Stimulated activated CD4-positive, alpha-beta T cell treated with anti-CD3 and anti-CD28 coated beads, TNF-alpha, amount 100 ng/mL, for 48 hours (primary cell): Measurements from ENCODE around the gene RANBP9.

Source experiments
- DNase-seq, 3 donors: peaks; one replicate each; pipeline ENCODE4 v3.0.0-alpha.2; 2020; ENCODE audit warnings: low read depth in 3 of 3

The RANBP9 gene

DNA sequence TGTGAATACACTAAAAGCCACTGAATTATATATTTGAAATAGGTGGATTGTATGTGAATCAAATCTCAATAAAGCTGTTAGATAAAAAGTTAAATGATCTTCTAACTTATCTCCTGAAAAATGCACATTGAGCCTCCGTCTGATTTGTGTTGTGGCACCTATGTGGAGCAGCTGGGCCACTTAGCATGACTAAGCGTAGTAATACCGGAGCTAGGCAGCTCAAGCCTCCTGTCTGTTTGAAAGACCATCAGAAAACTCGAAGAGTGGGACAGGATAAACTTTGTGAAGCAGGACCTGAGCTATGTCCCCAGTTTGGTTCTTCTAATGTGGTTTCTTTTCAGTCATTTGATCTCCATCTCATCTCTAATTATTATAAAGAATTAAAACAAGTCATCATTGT is 107.5 kb downstream of the RANBP9 start:
- no peak for DNase-seq

DNA sequence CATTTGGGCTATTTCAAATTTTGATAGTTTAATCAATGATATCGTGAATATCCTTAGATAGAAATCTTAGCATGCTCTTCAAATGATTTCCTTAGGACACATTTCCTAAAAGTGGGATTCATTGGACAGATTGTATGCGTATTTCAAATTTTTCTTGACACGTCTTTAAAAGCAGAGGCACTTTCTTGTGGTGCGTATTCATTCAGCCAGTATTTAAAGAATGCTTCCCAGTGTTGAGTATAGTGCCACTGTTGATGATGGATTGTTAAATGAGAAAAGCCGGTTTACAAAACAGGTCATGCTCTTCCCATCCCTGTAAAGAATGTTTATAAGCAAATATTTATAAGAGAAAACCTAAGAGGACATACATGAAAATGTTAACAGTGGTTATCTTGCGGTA is 111.6 kb downstream of the RANBP9 start:
- no peak for DNase-seq

DNA sequence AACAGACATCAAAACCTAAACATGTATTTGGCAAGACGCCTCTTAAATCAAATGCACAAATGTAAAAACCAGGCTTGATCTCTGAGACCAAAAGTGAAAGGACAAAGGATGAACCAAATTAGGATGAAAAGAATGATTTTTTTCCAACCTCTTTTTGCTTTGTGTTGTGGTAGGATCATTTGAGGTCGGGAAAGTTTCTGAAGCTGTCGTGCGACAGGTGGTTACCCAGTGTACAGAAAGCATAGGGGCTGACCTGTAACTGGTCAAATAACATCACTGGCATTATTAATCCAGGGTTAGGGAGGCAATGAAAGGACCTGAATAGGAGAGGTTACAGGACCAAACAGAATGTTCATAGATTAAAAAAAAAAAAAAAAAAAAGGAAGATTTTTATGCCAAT is 114.6 kb downstream of the RANBP9 start:
- DNase-seq = no peak

DNA sequence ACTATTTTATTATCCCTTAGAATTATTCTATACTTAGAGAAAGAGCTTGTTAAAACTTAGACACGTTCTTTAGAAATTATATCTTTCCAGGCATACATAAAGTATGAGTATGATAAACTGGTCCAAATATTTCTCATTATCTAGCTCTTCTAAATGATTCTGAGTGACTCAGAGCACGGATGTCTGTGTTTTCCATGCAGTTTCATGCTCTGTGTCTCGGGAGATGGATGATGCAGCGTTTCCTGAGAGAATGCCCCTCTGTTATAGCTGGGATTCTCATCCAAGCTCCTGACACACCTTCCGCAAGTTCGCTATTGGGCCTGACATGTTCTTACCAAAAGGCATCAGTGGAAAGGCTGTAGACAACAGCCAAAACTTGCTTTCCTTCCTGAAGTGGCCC is 117.9 kb downstream of the RANBP9 start:
- no peak for DNase-seq

DNA sequence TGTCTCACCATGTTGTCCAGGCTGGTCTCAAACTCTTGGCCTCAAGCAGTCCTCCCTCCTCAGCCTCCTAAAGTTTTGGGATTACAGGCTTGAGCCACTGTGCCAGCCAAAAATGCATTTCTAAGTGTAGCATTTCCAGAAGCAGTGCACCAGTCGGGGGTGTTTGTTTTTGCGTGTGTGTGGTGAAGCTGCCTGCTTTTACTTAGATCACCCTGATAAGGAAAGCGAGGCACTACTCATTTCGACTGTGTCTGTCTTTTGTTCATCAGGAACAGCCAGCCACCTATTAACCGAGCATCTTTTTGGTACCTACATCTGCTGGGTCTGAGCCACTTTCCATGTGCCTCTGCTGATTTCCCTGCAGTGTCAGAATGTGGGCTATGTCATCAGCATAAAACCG is 118.5 kb downstream of the RANBP9 start:
- DNase-seq = no peak

DNA sequence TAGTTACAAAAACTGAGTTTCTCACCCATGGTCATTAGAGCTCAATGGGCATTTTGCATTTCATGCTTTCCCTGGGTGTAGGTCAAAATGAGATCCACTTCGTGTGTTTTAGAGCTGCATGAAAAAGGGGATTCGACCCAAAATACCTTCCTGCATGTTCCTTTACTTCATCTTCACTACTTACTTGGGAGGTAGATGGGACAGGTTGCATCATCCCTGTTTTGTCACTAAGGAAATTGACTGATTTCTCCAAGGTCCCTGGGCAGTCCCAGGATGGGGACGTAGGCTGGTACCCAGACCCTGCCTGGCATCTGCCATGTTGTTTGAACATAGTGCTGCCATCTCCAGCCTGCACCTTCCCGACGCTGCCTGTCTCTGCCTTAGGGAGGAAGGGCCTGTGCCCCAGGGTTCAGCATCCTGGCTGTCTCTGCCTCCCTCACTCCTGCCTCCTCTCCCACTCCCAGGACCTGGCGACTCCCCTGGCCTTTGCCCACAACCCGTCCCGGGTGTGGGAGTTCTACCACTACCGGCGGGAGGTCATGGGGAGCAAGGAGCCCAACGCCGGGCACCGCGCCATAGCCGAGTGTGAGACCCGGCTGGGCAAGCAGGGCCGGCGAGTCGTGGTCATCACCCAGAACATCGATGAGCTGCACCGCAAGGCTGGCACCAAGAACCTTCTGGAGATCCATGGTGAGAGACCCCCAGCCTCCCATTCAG is 120.3 kb downstream of the RANBP9 start:
- no peak for DNase-seq

DNA sequence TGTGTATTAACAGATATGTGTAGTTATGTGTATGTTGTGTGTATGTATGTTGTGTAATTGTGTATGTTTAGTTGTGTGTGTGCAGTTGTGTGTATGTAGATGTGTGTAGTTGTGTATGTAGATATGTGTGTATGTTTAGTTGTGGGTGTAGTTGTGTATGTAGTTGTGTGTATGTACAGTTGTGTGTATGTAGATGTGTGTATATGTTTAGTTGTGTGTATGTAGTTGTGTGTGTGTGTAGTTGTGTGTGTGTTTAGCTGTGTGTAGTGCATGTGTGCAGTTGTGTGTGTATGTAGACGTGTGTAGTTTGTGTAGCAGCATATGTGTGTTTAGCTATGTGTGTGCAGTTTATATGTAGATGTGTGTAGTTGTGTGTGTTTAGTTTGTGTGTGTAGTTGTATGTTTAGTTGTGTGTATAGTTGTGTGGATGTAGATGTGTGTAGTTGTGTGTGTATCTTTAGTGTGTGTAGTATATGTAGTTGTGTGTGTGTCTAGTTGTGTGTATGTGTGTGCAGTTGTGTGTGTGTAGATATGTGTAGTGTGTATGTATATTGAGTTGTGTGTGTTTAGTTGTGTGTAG is 121.0 kb downstream of the RANBP9 start:
- DNase-seq = no peak

DNA sequence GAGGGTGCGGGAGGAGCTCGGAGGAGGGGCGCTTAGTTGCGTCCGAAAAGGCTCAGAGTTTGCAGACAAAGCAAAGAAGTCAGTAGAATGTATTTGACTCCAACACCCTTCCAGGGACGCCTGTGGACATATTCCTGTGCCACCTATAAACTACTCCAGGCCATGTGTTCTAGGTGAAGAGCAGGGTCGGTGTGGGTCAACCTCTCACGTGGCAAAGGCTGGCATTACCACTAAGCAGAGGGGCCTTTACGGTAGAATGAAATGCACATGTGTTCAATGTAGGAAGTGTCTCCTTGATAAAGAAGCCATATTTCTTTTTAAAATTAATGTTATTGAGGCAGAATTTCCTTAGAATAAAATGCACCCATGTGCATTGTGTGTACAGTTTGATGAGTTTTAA is 121.8 kb downstream of the RANBP9 start:
- DNase-seq = no peak

DNA sequence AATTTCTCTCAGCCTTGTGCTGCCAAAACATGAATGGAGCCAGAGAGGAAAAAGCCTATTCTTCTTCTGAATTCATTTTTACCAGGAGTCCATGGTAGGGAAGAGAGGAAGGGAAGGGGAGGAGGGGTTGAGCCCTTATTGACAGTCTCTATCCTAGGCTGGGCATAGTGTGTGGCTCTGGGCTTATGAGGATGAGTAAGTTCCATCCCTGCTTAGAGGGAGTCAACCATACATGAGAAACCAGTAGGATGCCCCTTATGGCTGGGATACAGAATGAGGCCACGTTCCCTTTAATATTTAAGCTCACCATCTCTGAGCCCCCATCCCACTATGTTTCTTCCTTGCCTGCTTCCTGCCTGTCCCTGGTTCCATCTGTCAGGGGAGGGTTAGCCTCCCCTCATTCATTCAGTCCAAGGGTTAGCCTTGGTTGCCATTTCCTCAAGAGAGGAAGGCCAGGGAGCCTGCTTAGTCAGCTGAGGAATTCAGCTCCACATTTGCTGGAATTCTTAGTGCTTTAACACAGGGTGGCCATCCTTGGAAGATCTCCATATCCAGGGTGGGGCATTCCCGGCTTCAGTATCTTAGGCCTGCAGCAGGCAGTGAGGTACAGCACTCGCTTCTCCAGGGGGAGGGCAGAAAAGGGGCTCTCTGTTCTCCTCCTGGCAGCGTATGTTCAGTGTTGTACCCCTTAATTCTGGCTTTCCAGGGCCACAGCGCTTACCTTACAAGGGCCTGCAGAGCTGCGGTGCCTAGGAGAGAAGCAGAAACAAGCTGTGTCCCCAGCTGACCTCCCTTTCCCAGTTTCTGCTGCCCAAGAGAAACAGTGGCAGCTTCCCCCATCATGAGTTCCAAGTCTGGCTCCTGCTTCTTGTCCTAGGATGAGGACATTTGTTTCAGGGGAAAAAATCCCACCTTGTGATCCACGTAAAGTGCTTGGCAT is 124.8 kb downstream of the RANBP9 start:
- DNase-seq = no peak

DNA sequence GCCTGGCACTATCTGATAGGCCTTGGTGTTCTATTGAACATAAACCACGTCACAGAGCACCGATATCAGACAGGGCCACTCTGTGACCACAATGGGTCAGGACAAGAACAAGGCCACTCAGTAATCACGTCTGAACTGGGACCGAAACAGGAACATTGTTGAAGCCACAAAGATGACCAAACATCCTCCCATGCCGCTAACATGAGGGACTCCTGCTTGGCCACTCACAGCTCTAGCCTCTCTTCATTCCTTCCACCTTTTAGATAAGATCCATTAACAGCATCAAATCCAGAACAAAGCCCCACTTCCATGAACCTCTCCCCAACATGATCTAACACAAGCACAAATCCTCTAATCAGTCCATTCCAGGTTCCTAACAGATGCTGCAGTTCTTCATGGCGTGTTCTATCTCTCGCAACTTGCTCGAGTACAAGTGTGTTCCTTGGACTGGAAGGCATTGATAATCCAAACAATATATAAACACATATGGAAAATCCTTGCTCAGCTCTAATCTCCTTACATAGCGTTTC is 129.9 kb downstream of the RANBP9 start:
- DNase-seq = no peak

DNA sequence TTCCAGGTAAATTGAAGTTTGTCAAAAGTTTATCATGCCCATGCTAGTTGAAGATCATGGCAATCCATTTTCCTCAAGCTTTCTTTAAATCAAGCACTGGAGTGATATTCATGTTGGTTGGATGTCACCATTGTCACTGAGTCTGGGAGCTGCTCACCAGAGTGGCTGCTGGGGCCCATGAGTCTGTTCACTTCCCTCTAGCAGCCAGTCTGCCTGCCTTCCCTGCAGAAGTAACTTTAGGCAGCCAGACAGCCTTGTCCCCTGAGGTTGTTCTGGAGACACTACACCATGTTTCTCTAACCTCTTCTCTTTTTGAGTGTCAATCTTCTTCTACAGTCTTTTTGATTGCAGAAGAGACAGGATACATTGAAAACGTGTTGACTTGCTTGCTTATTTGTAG is 131.7 kb downstream of the RANBP9 start:
- no peak for DNase-seq

DNA sequence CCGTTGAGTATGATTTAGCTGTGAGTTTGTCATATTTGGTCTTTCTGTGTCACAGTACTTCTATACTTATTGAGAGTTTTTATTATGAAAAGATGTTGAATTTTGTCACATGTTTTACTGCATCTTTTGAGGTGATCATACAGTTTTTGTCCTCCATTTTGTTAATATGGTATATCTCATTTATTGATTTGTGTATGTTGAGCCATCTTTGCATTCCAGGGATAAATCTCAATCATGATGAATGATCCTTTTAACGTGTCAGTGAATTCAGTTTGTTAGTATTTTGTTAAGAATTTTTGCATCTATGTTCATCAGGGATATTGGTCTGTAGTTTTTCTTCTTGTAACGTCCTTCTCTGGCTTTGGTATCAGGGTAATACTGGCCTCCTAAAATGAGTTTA is 133.7 kb downstream of the RANBP9 start:
- no peak for DNase-seq

DNA sequence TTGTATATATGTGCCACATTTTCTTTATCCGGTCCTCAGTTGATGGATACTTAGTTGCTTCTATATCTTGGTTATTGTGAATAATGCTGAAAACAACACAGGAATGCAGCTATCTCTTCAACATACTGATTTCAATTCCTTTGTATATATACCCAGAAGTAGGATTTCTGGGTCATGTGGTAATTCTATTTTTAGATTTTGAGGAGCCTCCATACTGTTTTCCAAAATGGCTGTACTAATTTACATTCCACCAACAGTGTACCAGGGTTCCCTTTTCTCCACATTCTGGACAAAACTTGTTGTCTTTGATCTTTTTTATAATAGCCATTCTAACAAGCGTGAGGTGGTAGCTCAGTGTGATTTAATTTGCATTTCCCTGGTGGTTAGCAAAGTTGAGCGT is 135.6 kb downstream of the RANBP9 start:
- no peak for DNase-seq

DNA sequence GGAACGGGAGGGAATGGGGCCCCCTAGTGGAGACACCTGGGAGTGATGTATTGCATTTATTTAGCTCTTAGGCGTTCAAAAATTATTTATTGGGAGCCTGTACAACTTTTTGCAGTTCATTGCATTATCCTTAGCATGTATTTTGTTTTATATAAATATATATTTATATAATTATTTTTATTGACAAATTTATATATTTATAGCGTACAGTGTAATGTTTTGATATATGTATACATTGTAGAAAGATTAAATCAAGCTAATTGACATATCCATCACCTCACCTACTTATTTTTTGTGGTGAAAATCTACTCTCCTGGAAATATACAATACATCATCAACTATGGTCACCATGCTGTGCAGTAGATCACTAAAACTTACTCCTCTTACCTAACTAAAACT is 136.3 kb downstream of the RANBP9 start:
- DNase-seq = no peak

DNA sequence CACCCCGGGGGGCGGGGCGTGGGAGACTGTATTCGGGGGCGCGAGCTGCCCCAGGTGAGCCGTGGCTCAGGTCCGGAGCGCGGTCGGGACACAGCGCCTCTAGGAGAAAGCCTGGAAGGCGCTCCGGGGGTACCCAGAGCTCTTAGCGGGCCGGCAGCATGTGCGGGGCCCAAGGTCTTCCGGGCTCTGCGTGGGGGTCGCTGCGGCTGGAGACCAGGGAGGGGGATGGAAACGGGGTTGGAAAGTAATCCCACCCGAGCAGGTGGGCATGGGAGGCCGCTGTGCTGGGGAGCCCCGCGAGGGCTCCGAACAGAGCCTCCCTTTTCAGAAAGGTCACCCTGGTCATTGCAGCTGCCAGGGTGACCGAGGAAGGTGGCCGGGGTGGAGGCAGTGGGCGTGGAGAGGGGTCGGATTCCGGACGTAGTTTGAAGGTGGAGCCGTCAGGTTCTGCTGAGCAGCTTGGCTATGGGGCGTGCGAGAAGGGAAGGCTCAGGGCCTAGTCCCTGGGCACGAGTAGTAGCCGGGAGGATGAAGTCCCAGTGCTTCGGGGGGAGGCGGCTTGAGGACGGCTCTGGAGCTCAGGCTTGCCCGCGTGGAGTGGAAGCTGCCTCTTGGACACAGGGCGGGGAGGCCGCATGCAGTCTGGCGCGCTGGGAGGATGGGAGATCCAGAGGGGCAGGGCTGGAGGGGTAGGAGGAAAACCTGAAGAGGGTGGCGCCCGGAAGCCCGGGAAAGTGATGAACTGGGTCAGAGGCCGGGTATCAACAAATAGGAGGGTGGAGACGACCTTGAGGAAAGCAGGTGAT is 136.9 kb downstream of the RANBP9 start, which contains the start of gene SIRT5:
Gene SIRT5, plus strand, starts transcription at position 31 of the 806 bp plus-strand sequence. CDS start 9,510 bp downstream, outside the sequence.
- DNase-seq = peak; percentile 61 to 76 (median 71)

DNA sequence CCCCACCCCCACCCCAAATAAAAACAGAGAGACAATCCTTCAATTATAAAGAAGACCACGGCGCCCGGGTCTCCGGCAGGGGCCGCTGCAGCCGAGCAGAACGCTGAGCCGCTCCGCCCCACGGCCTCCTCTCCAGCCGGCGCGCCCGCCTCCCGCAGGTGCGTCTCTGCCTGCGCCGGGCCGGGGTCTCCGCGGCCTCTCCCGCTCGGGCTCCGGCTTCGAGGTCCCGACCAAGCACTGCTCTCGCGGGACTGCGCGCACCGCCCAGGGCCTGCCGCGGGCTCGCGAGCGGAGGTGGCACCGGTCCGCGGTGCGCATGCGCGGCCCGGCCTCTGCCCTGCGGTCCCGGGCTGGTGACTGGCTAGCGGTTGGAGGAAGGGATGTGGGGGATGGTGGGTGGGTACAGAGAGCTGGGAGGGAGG is 137.5 kb downstream of the RANBP9 start:
- DNase-seq = peak; percentile 77 to 96 (median 87)

DNA sequence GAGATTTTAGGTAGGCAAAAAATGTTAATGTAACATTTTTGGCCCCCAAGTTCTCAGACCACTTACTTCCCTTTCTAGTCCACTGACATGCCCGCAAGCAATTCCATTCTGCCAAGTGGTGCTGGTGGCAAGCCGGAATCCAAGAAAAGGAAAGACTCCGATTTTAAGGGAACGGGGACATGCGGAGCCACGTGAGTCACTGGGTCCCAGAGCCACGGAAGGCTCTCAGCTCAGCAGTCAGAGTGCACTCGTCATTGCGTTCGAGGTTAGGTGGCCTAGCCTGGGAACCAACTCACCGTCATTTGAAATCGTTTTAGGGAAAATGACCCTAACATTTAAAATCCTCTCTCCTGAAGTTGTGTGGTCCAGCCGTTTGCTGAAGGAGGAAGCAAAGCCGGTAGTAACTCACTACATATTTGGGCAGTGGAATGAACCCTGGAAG is 137.9 kb downstream of the RANBP9 start:
- DNase-seq = no peak

DNA sequence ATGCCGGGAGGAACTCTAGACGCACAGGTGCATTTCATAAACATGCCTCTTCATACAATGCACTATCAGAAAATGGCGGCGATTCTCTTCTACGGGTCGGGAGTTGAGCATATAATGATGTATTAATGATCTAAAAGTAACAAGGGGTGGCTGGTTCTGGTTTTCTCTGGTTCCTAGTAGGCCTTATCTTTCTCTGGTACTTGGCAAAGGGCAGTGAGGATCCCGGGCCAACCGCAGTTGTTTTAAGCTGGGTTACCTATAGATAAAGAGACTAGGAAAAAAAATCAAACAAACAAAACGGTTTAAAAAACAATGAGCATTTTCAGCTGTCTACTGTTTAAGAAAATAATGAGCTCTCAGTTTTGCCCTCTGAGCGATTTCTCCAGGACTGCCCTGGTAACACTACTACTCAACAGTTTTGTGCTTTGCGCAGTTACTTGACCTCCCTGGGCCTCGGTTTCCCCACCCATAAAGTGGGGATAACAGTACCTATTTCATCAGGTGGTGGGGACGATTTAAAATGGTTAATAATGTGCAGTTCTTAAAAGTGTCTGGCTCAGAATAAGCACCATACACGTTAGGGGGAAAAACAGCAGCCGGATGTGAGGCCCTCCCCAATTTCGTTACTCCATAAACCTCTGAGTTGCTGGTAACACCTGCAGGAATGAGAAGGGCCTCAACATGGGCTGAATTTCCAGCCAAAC is 138.5 kb downstream of the RANBP9 start:
- DNase-seq = no peak

DNA sequence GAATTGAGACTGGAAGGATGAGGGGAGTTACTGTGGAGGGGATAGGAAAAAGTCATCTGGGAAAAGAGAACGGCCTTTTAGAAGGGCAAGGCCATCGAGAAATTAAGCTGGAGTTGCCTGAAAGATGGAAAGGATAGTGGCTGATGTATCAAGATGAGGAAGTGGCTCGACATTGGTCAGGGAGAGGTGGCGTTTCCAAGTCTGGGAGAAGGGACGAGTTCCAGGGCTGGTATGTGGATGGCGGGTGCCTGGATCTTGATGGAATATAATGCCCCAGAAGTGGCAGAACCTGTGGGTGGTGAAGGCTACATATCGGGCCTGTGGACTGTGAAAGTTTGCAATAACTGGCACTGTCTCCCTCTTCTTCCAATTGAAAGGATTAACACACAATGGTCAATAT is 139.4 kb downstream of the RANBP9 start:
- no peak for DNase-seq
